Effector CD8-positive, alpha-beta T cell (primary cell): ENCODE measurements around the gene TNK1.

Experiments used
- DNase-seq: peaks from one replicate; lab custom pipeline; 2025; lab: John Stamatoyannopoulos, UW

The TNK1 gene

GRCh38 chr17:7391307-7391706 is 10.4 kb downstream of the TNK1 start:
- DNase-seq, result no peak

DNA sequence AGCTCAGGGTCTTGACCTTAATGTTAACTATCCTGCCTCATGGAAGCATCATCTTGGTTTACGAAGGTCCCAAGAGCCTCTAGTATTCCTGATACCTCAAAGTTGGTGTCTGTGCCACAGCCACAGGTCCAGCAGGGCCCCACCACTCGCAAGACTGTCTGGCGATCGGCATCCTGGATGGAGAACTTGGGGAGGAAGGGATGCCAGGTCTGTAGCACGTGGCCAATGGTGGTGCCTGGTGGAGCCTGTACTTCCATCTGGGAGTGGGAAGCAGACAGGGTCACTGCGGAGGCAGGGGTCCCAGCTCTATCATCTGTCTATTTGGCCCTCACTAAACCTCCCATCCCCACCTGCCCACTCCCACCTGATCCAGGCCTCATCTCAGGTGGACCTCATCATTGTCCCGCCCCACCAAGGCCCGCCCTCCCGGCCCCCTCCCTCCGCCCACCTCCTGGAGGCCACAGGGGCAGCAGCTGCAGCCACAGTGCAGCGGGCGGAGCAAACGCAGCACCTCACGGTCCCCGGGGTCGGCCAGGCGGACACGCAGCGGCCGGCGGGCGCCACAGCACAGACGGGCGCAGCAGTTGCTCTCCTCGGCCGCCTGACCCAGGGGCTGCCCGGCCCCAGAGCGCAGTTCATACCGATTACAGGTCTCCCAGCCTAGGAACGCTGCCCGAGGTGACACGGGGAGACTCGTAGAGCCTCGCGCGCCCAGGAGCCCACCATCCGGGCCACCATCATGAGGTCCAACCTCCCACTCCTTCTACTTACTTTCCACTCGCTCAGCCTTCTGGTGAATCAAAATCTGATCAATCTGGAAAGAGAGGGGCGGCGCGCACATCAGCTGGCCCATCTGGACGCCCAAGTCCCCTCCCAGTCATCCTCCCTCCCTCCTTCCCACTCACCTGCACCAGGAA is 12.1 kb downstream of the TNK1 start:
- no peak for DNase-seq

GRCh38 chr17:7393613-7394451 is 12.9 kb downstream of the TNK1 start:
- peak; percentile 71 for DNase-seq

GRCh38 chr17:7394452-7395191 is 13.7 kb downstream of the TNK1 start, which contains the start of gene PLSCR3:
Gene PLSCR3, minus strand, starts transcription at chr17:7394525. Its CDS starts 415 bp downstream, at chr17:7394110.
- peak; percentile 67 for DNase-seq

DNA sequence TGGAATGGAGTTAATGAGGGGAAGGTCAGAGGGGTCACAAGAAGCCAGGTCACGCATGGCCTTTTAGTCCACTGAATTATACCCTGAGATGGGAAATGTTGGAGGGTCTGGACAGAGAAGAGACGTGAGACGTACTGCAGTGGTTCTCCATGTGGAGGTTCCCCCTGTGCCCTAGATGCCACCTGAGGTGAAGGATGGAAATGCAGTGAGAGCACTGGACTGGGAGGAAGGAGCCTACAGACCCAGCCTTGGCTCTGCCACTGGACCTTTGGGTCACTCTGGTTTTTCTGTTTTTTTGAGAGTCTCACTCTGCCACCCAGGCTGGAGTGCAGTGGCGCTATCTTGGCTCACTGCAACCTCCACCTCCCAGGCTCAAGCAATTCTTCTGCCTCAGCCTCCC is 15.3 kb downstream of the TNK1 start:
- no peak for DNase-seq

GRCh38 chr17:7398612-7399011 is 17.7 kb downstream of the TNK1 start:
- no peak for DNase-seq

GRCh38 chr17:7403043-7403726 is 22.3 kb downstream of the TNK1 start:
- DNase-seq, result peak; percentile 29

DNA sequence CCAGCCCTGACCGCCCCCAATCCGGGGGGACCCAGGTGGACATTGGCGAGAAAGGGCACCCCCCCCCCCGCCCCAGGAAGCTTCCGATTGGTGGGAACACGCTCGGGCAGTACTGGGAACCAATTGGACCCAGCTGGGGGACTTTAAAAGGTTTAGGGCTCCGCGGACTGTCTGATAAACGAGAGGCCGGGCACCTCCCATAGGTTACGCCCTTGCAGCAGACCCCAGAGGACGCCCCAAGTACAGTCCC is 22.8 kb downstream of the TNK1 start:
- DNase-seq, result no peak

DNA sequence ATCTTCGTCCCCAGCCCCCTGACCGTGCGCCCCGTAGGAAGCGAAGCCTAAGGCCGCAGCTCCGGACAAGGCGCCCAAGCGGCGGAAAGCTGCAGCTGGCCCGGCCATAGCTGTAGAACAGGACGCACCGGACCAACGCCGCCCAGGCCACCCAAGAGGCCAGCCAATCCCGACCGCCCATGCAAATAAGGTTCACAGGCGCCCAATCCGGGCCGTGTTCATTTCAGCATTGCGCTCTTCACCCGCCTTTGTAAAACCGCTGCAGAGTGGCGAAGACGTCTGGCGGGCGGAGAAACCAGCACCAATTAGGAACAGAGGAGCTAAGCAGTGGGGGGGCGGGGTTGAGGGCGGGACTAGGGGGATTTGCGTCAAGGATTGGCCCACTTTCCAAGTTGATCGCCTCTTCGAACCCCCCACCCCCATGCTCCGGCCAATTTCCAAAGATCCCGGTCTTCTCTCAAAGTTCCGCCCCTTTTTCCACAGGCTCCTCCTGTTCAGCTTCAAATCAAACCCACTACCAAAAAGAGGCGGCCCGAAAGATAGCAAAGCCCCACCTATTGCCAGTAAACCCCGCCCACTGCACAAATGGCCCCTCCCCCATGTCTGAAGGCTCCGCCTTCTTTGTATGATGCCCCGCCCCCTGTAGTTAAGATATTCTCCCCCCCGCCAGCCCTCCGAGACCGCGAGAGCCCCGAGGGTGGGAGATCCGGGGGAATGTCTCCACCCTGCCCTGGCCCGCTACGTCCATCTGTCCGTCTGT is 23.3 kb downstream of the TNK1 start, which contains the start of gene TMEM256:
TMEM256 (minus strand) TSS at position 121 of the 760 bp plus-strand sequence; CDS start at position 108, 13 bp downstream.
- DNase-seq, result peak; percentile 94

DNA sequence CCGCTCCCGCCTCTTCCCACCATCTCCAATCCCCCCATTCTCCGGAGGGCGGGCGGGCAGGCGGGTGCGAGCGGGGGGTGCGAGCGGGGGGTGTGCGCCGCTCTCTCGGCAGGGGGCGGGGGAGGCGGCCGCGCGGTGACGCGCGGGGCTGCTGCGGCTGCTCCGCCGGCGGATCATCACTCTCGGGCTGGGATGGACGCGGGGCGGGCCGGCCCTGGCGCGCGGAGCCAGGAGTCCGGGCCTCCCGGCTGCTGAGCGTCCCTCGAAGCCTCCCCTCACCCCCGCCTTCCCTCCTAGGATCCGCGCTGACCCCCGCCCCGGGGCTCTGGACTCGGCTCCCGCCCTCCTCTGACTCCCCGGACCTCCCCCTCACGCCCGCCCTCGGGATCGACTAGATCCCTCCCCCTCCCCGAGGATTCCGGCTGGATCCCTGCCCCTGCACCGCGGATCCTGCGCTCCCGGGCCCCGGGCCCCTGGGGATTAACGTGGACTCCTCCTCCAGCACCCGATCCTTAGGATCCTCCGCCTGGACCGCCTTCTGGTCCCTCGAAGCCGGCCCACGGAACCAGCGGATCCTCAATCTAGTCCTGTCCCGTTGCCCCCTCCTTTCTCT is 24.0 kb downstream of the TNK1 start:
- DNase-seq, result peak; percentile 73

DNA sequence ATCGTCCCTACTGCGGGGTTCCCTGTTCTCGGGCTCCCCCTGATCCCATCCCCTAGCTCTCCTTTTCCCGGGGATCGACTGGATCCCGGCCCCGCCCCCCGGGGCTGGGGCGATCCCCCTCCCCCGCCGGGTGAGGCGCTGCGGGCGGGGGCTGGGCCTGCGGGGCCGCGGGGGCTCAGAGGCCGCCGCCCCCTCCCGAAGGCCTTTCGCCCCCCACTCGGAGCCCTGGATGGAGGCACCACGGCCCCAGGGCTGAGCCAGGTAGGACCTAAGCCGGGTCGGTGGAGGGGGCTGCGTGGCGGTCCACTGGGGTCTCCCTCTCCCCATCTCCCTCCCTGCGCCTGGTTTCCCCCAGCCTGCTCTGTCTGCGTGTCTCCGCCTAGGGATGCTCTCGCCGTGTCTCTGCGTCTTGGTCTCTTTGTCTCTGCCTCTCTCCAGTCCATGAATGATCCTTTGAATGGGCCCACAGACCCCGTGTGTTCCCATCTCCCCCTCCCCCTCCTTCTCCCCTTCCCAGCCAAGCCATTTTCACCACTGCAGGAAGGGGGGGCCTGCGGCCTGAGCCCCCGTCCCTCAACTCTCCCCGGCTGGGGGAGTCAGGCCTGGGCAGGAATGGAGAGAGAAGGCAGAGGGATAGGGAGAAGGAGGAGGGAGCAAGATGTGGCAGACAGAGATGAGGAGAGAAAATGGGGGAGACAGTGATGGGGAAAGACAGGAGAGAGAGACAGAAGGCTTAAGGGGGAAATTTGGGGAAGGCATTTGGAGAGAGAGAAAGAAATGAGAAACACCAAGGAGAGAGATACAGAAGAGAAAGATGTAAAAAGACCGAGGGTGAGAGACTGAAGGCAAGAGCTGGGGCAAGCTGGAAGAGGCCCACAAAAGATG is 24.7 kb downstream of the TNK1 start:
- no peak for DNase-seq

DNA sequence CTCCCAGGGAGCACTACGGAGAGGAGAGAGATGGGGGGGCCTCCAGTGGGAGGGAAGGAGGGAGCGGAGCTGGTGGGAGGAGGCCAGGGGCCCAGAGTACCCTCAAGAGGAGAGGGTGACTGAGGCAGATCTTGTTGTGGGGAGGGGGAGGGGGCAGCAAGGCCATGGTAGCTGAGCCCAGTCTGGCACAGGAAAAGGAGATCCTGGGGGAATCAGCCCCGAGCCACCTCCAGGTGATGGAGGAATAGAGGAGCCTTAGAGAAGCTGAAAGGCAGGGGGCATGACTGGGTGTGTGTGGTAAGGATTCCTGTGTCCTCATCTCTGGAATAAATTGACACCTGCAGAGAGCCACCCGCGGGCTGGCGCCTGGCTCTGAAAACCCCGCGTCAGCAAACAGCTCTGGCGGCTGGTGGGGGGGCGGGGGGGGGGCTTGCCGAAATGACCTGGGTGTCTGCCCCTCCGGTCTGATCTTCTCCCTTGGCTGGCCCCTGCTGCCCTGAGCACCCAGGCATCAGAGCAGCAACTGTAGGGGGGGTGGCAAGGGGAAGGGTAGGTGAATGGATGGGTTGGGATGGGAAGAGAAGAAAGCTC is 25.4 kb downstream of the TNK1 start:
- DNase-seq, result no peak

DNA sequence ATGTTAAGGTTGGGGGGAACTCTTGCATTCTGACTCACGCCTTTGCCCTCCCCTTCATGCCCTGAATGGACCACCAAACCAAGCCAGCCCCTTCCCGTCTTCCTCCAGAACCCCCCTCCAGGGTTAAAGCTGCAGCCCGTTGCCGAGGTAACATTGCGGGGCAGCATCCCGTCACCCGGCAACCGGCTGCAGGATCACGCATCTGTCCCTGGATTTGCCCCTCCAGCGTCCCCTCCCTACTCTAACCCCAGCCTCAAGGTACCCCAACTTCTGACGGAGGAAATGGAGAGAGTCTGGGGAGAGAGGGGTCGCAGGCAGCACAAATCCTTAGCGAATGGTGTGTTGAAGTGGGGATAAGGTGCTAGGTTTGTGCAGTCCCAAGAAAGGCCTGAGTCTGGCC is 26.2 kb downstream of the TNK1 start:
- no peak for DNase-seq

DNA sequence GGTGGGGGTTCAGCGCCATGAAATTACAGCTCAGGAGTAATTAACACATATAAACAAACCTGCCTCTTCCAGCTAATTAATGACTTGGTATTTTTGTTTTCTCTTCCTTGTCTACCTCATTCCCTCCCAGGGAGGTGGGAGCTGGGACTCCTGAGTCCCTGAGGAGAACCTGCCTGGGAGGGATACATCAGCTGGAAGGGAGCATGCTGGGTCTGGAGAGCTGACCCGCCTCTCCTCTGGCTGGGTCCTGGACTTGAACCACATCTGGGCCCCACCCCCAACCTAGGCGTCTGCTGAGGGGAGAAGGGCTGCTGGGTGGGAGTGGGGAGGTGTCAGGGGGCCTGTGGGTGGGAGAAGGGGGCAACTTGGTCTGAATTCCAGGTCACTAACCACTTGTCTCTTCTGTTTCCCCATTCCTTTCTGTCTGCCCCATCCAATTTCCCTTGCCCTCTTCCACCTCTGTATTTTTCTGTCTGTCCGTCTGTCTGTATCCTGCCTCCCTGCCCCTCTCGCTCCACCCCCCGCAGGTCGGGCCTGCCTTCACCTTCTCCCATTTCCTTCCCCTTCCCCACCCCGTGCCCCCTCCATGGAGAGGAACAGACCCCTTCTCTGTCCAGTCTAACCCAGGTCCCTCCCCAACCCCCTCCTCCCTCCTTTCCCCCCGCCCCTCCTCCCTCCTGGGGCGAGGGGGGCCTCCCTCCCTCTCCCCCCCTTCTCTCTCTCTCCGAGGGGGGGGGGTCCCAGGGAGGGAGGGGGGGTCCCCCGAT is 26.8 kb downstream of the TNK1 start, which contains the start of gene NLGN2:
NLGN2 (plus strand) TSS at position 361 of the 767 bp plus-strand sequence. CDS start 411 bp downstream, outside the sequence.
- DNase-seq, result no peak

DNA sequence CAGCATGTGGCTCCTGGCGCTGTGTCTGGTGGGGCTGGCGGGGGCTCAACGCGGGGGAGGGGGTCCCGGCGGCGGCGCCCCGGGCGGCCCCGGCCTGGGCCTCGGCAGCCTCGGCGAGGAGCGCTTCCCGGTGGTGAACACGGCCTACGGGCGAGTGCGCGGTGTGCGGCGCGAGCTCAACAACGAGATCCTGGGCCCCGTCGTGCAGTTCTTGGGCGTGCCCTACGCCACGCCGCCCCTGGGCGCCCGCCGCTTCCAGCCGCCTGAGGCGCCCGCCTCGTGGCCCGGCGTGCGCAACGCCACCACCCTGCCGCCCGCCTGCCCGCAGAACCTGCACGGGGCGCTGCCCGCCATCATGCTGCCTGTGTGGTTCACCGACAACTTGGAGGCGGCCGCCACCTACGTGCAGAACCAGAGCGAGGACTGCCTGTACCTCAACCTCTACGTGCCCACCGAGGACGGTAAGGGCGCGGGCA is 27.4 kb downstream of the TNK1 start:
- DNase-seq, result peak; percentile 8

- DNase-seq, result no peak
Measured at GRCh38 chr17:7408863-7409262, 28.0 kb downstream of the TNK1 start.

DNA sequence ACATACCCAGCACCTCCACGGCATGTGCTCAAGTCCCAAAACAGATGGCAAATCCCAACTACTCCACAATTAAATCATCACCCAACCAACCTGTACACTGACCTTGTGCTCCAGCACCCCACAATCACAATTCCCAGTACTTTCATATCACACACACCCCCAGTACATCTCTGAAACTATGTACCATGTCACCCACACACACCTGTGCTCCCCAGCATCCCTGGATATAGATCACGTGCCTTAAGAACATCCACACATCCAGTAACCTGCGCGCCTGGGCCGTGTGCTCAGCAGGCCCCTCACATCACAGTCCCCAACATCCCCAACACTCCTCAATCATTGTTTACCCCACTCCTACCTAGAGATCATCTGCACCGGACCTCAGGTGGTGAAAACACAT is 28.8 kb downstream of the TNK1 start:
- DNase-seq, result no peak
